Dendritic cell treated with granulocyte-macrophage colony-stimulating factor and Interleukin-4, amounts not matched to agents 40 ng/mL and 50 ng/mL, for 4 days (primary cell): Measurements from ENCODE around the gene DAP.
"Not testable (repeated sequence)": the region's sequence is repeated elsewhere in the genome, so short reads cannot be mapped to it uniquely, and the experiment has no call there.

Experiments
- H3K27ac Mint-ChIP-seq: one replicate; pipeline ENCODE4 v1.8.0; 2022; ENCODE audit warnings: mild to moderate bottlenecking, mixed read lengths
- H3K27me3 Mint-ChIP-seq: one replicate; pipeline ENCODE4 v1.8.0; 2022; ENCODE audit warnings: mild to moderate bottlenecking, mixed read lengths
- H3K36me3 Mint-ChIP-seq: one replicate; pipeline ENCODE4 v1.8.0; 2022; ENCODE audit warnings: low read depth, mixed read lengths
- H3K4me1 Mint-ChIP-seq: one replicate; pipeline ENCODE4 v1.8.0; 2022; ENCODE audit warnings: low read depth, mixed read lengths
- H3K4me3 Mint-ChIP-seq: one replicate; pipeline ENCODE4 v1.8.0; 2022; ENCODE audit warnings: mild to moderate bottlenecking, moderate library complexity, mixed read lengths
- H3K9me3 Mint-ChIP-seq: one replicate; pipeline ENCODE4 v1.8.0; 2022; ENCODE audit warnings: mixed read lengths
- intact Hi-C: fragments of 100-400 bp; cut with micrococcal nuclease; formaldehyde crosslinking; loops from one replicate; pipeline ENCODE4 v1.15.0; 2022

The DAP gene

GRCh38 chr5:10724781-10725507 is 36.1 kb downstream of the DAP start:
- intact Hi-C loops = no loop called here
- Mint-ChIP-seq H3K27me3 (no peaks in the 10 kb centered on the region), H3K9me3 (no peaks in the 10 kb centered on the region), H3K27ac (peak overlapping the region; percentile 59), H3K4me1 (peaks cover 77% of the 10 kb centered on the region), H3K36me3 (peaks cover 96% of the 10 kb centered on the region), H3K4me3 (no peak overlapping the region)

- Mint-ChIP-seq H3K9me3 (no peaks in the 10 kb centered on the region), H3K36me3 (peaks cover 95% of the 10 kb centered on the region), H3K4me1 (peaks cover 69% of the 10 kb centered on the region), H3K27ac (no peak overlapping the region), H3K4me3 (no peak overlapping the region), H3K27me3 (no peaks in the 10 kb centered on the region)
- intact Hi-C loops = no loop called here
Observed at GRCh38 chr5:10723514-10723913, 37.5 kb downstream of the DAP start.

- intact Hi-C loops = not testable (repeated sequence)
Observed at GRCh38 chr5:10720766-10721165, 40.3 kb downstream of the DAP start.

GRCh38 chr5:10719965-10720364 is 41.1 kb downstream of the DAP start:
- intact Hi-C loops = no loop called here
- H3K27ac Mint-ChIP-seq = no peak overlapping the region
- peaks cover 86% of the 10 kb centered on the region for H3K36me3 Mint-ChIP-seq

More at GRCh38 chr5:10720766-10721165, 40.3 kb downstream of the DAP start:
- H3K4me3 Mint-ChIP-seq, H3K27ac Mint-ChIP-seq, H3K9me3 Mint-ChIP-seq, H3K27me3 Mint-ChIP-seq: not testable (repeated sequence)
- peaks cover 43% of the 10 kb centered on the region for H3K4me1 Mint-ChIP-seq
- H3K36me3 Mint-ChIP-seq = peaks cover 86% of the 10 kb centered on the region

GRCh38 chr5:10718617-10719016 is 42.4 kb downstream of the DAP start:
- H3K27me3 Mint-ChIP-seq, H3K4me3 Mint-ChIP-seq, intact Hi-C loops, H3K27ac Mint-ChIP-seq, H3K9me3 Mint-ChIP-seq: not testable (repeated sequence)
- H3K36me3 Mint-ChIP-seq = peaks cover 86% of the 10 kb centered on the region
- H3K4me1 Mint-ChIP-seq = peaks cover 46% of the 10 kb centered on the region

More at GRCh38 chr5:10719965-10720364, 41.1 kb downstream of the DAP start:
- H3K27me3 Mint-ChIP-seq = no peaks in the 10 kb centered on the region
- H3K9me3 Mint-ChIP-seq = no peaks in the 10 kb centered on the region
- H3K4me1 Mint-ChIP-seq = peaks cover 42% of the 10 kb centered on the region
- H3K4me3 Mint-ChIP-seq = no peak overlapping the region

- Mint-ChIP-seq H3K4me1 (peaks cover 50% of the 10 kb centered on the region), H3K36me3 (peaks cover 87% of the 10 kb centered on the region)
- H3K27me3 Mint-ChIP-seq, H3K9me3 Mint-ChIP-seq, H3K27ac Mint-ChIP-seq, H3K4me3 Mint-ChIP-seq, intact Hi-C loops: not testable (repeated sequence)
Observed at GRCh38 chr5:10716825-10717224, 44.2 kb downstream of the DAP start.

- Mint-ChIP-seq H3K9me3 (no peaks in the 10 kb centered on the region), H3K4me1 (peaks cover 47% of the 10 kb centered on the region), H3K36me3 (peaks cover 87% of the 10 kb centered on the region), H3K4me3 (no peak overlapping the region), H3K27me3 (no peaks in the 10 kb centered on the region), H3K27ac (no peak overlapping the region)
- intact Hi-C loops = no loop called here
Observed at GRCh38 chr5:10715605-10716290, 45.3 kb downstream of the DAP start.

GRCh38 chr5:10712574-10713366 is 48.3 kb downstream of the DAP start:
- Mint-ChIP-seq H3K4me1 (peaks cover 48% of the 10 kb centered on the region), H3K9me3 (no peaks in the 10 kb centered on the region), H3K4me3 (no peak overlapping the region), H3K27me3 (no peaks in the 10 kb centered on the region), H3K27ac (peak overlapping the region; percentile 58), H3K36me3 (peaks cover 92% of the 10 kb centered on the region)
- intact Hi-C loops = no loop called here

- Mint-ChIP-seq H3K4me3 (no peak overlapping the region), H3K4me1 (peaks cover 59% of the 10 kb centered on the region), H3K27me3 (no peaks in the 10 kb centered on the region), H3K36me3 (peaks cover 95% of the 10 kb centered on the region), H3K9me3 (no peaks in the 10 kb centered on the region), H3K27ac (no peak overlapping the region)
- intact Hi-C loops = no loop called here
Observed at GRCh38 chr5:10711562-10711961, 49.5 kb downstream of the DAP start.

GRCh38 chr5:10710513-10711128 is 50.4 kb downstream of the DAP start:
- no peak overlapping the region for H3K4me3 Mint-ChIP-seq
- peak overlapping the region; percentile 29 for H3K27ac Mint-ChIP-seq
- intact Hi-C loops = no loop called here
- H3K4me1 Mint-ChIP-seq = peaks cover 61% of the 10 kb centered on the region
- no peaks in the 10 kb centered on the region for H3K27me3 Mint-ChIP-seq
- no peaks in the 10 kb centered on the region for H3K9me3 Mint-ChIP-seq
- peaks cover 92% of the 10 kb centered on the region for H3K36me3 Mint-ChIP-seq

GRCh38 chr5:10709933-10710332 is 51.1 kb downstream of the DAP start:
- H3K4me1 Mint-ChIP-seq = peaks cover 61% of the 10 kb centered on the region
- peaks cover 91% of the 10 kb centered on the region for H3K36me3 Mint-ChIP-seq
- H3K27ac Mint-ChIP-seq = peak overlapping the region; percentile 29
- intact Hi-C loops = no loop called here
- no peaks in the 10 kb centered on the region for H3K27me3 Mint-ChIP-seq
- no peaks in the 10 kb centered on the region for H3K9me3 Mint-ChIP-seq
- no peak overlapping the region for H3K4me3 Mint-ChIP-seq

GRCh38 chr5:10709409-10709808 is 51.6 kb downstream of the DAP start:
- Mint-ChIP-seq H3K4me1 (peaks cover 62% of the 10 kb centered on the region), H3K36me3 (peaks cover 91% of the 10 kb centered on the region), H3K27me3 (no peaks in the 10 kb centered on the region), H3K4me3 (no peak overlapping the region), H3K9me3 (no peaks in the 10 kb centered on the region), H3K27ac (no peak overlapping the region)
- intact Hi-C loops = no loop called here

- intact Hi-C loops = no loop called here
- no peaks in the 10 kb centered on the region for H3K9me3 Mint-ChIP-seq
- peaks cover 64% of the 10 kb centered on the region for H3K4me1 Mint-ChIP-seq
- no peak overlapping the region for H3K4me3 Mint-ChIP-seq
- H3K27me3 Mint-ChIP-seq = no peaks in the 10 kb centered on the region
- H3K27ac Mint-ChIP-seq = no peak overlapping the region
- H3K36me3 Mint-ChIP-seq = peaks cover 89% of the 10 kb centered on the region
Observed at GRCh38 chr5:10708189-10708944, 52.7 kb downstream of the DAP start.
